Mammary epithelial cell (primary cell): ENCODE data around the gene RPUSD1.

Source experiments
- EZH2 ChIP-seq: IDR thresholded peaks from 2 replicates; pipeline ENCODE4 v1.6.1; 2012; ENCODE audit warnings: low read length, inconsistent platforms, borderline replicate concordance
- TF ChIP-seq, protein P1 (sequence below), 2 donors: IDR thresholded peaks in 1 of 2; conservative IDR thresholded peaks in 1 of 2; 2 replicates each; pipeline ENCODE4 v1.5.1; 2011 to 2012; ENCODE audit warnings: inconsistent platforms in 2 of 2, low read length in 2 of 2, mild to moderate bottlenecking in 2 of 2, control low read depth in 1 of 2, low read depth in 1 of 2; ENCODE audit not compliant: insufficient read depth in 1 of 2; ENCODE audit errors: extremely low read depth in 1 of 2

DNA sequence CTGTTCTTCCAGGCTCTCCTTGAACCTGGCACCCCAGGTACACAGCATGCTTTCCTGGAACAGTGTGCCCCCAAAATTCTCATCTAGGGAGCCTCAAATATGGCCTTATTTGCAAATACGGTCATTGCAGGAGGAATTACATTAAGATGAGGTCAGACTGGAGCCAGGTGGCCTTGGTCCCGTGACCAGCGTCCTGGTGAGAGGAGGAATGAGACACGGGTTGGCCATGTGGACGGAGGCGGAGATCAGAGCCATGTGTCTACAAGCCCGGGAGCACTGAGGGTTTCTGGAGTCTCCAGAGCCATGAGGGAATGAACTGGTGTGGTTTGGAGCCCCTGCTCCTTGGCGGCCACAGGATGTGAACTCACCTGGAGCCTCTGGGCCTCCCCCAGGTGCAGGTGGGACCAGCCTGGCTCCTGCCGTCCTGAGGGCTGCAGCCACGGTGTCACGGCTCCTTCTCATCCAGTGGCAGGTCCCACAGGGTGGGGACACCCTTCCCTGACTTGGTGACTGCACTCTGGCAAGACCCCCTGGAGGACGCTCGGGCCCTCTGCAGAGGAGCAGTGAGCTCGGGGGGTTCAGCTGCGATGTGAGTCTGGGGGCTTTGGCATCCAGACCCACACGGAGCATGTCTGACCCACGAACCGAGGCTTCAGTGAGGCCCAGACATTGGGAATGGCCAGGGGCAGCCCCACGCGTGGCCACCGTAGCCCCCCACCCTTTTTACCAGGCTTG lies 34.2 kb upstream of the RPUSD1 start:
- TF ChIP-seq EZH2: no peak
- TF ChIP-seq, protein P1, sequence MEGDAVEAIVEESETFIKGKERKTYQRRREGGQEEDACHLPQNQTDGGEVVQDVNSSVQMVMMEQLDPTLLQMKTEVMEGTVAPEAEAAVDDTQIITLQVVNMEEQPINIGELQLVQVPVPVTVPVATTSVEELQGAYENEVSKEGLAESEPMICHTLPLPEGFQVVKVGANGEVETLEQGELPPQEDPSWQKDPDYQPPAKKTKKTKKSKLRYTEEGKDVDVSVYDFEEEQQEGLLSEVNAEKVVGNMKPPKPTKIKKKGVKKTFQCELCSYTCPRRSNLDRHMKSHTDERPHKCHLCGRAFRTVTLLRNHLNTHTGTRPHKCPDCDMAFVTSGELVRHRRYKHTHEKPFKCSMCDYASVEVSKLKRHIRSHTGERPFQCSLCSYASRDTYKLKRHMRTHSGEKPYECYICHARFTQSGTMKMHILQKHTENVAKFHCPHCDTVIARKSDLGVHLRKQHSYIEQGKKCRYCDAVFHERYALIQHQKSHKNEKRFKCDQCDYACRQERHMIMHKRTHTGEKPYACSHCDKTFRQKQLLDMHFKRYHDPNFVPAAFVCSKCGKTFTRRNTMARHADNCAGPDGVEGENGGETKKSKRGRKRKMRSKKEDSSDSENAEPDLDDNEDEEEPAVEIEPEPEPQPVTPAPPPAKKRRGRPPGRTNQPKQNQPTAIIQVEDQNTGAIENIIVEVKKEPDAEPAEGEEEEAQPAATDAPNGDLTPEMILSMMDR (conservative IDR thresholded peaks at IDR 0.05 in 1 of 2, IDR thresholded peaks at IDR 0.05 in 1 of 2; ENCODE audit: extremely low read depth in 1 of 2, insufficient read depth in 1 of 2, low read depth in 1 of 2, low read length in 2 of 2): no peak
